Amygdala (tissue), 56 donors: ENCODE results near the gene TUSC2.
A peak's percentile ranks its signal among the peaks of the same experiment; 100 is the strongest.

Experiments
- DNase-seq, 56 donors: peaks; one replicate each; lab custom pipeline; 2025; lab: John Stamatoyannopoulos, UW

TUSC2 gene

DNA sequence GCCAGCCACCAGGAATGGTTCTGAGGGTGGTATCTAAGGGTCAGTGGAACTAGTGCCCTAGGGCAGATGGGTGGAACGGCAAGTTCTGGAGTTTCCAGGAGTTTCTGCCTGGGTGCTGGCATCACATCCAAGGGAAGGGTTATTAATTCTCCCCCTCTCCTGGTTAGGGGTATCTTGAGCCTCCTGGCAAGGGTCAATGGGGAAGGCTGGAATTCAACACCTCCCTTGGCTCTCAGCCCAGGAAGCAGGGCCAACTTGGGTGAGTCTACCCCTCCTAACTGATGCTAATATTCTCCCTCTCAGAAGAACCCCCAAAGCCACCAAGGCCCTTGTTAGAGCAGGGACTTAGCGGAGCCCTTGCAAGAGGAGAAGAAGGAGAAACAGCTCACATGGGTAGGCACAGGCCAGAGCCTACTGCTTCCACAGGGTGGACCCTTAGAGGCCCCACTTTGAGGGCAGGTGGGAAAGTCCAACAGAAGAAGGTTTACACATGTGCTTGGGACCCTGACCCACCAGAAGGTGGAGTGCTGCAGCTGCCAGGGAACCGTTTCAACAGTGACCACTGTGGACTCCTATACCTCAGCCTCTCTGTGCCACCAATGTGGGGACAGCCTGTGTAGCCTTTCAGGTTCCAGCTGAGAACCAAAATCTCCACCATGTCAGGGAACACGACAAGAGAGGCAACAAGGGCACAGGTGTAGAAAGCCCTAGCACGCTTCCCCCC is 28.0 kb upstream of the TUSC2 start:
- no peak for DNase-seq

DNA sequence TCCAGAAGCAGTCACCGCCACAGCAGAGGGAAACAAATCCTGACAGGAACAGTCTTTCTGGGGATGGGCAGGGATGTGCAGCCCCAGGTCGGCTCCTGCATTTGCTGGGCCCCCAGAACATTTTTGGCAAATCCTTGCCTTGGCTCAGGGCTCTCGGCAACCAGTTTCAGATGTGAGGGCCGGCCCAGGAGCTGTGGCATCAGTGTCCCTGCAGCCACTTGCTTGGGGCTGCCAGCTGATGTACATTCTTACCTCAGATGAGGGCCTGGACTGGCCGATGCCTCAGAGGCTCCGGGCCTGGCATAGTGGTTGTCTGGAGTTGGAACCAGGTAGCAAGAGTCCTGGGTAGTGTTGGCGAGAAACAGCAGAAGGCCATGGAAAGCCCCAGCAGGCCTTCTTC is 26.8 kb upstream of the TUSC2 start:
- no peak for DNase-seq

DNA sequence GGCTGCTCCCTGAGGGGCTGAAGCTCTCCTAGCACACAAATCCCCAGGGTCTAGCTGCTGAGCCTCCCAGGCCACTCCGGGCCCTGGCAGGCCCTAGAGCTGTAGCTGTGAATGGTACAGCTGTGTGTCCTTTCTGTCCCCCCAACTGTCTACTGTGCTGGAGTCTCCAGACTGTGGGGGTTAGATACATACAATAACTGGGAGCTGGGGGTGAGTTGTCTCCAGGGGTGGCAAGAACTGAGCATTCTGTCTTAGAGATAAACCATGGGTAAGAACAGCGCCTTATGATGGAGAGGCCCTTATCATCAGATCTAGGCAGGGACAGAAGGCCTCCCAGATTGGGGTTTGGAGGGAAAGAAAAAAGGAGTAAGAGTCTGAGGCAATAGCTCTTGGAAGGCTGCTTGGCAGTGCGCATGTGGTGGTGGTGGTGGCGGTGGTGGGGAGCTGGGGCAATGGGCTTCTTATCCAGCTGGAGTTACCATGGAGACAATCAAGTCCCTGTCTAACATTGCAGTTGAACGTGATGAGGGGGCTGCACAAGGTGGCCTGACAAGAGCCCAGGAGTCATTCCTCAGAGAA is 26.3 kb upstream of the TUSC2 start:
- DNase-seq: no peak

DNA sequence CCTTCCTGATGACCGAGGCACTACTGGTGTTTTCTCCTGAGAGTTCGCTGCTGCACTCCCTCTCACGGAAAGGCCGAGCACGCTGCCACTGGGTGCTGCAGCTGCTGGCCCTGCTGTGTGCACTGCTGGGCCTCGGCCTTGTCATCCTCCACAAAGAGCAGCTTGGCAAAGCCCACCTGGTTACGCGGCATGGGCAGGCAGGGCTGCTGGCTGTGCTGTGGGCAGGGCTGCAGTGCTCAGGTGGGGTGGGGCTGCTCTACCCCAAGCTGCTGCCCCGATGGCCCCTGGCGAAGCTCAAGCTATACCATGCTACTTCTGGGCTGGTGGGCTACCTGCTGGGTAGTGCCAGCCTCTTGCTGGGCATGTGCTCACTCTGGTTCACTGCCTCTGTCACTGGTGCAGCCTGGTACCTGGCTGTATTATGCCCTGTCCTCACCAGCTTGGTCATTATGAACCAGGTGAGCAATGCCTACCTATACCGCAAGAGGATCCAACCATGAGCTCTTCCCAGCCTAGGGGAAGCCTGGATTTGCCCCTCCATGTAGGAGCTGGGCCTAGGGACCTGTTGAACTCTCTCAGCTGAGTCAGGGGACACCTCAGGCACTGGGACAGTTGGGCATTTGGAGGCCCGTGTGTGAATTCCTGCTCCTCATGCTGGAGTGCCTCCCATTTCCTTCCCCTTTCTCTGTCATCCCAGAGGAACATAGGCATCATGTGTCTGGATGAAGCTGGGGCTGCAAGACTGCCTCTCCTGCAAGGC is 25.4 kb upstream of the TUSC2 start:
- no peak for DNase-seq

DNA sequence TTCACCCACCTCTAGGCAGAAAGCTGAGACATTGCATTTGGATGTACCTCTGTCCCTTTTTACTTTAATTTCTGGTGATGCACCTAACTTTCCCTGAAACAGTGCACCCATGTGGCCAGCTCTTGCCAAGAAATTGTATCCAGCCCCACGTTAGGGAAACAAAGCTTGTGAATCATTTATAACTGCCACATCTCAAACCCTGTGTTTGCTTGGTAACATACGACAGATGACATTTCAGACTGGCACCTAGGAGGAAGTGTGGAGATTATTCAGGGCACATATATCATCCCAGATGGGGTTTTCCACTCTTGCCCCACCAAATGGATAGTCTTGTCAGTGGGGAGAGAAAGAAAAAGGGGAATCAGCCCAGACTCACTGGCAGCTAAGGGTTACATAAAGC is 24.8 kb upstream of the TUSC2 start:
- no peak for DNase-seq

DNA sequence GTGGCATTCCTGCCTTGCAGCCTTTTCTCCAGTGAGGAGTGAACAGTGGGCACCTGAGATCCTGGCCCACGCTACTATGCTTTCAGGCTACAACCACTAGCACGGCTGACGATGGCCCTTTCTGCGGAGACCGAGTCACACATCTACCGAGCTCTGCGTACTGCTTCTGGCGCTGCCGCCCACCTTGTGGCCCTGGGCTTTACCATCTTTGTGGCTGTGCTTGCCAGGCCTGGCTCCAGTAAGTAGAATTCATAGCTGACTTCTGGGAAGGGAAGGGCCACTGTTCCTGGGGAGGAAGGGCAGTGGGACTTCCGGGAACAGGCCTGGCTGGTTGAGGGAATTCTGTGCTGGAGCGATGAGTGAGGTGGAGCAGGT is 23.3 kb upstream of the TUSC2 start:
- DNase-seq: peak in 1 of 56 donors; percentile 42

DNA sequence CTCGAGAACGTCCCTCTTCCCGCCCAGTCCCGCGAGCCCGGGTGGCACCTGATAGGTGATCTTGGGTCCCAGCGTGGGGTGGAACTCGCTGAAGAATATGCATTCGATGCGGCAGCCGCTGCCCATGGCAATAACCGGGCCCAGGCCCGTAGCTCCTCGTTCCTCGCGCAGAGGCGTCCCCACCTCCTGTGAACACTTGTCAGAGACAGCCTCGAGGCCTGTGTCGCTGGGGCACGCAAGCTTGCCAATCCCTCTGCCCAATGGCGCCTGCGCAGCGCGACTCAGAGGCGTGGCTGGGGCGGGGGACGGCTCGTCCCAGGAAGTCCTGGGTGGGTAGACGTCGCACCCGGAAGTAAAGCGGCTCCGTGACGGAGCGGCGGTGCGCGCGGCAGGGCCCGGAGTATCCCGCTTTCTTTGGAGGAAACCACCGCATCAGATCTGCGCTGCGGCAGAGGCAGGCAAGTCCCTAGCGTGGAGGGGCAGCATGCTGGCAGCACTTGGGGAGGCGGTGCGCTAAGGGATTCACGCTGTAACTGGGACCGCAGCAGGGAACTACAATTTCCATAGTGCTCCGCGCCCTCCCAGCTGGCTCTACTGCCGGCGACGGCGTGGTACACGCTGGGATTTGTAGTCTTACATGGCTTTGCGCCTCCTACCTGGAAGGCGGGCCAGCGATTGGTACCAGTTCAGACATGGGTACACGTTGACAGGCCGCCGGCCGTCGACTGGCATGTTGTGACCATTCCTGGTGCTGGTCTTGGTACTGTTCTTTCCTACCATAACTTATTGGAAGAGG is 22.7 kb upstream of the TUSC2 start, which contains the start of the genes CYB561D2 and NPRL2:
Gene CYB561D2 (plus strand): TSS at position 336 of the 796 bp plus-strand sequence. CDS start 572 bp downstream, outside the sequence.
Gene NPRL2 (minus strand): TSS at position 249 of the 796 bp plus-strand sequence. CDS start 123 bp downstream, at position 126.
- peak; percentile 81 to 99 (median 97) for DNase-seq

DNA sequence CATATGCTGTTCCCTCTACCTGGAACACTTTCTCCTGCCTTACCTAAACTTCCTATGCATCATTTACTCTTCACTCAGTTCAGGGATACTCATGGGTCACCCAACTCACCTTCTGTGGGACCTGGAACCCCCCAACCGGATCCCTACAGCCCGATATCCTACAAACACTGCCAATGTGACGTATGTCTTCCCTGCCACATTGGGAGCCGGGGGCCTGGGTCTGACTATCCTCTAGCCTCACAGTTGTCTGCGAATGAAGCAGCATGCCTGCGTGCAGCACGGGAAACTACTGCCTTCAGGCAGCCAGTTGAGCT is 22.1 kb upstream of the TUSC2 start:
- DNase-seq: no peak

DNA sequence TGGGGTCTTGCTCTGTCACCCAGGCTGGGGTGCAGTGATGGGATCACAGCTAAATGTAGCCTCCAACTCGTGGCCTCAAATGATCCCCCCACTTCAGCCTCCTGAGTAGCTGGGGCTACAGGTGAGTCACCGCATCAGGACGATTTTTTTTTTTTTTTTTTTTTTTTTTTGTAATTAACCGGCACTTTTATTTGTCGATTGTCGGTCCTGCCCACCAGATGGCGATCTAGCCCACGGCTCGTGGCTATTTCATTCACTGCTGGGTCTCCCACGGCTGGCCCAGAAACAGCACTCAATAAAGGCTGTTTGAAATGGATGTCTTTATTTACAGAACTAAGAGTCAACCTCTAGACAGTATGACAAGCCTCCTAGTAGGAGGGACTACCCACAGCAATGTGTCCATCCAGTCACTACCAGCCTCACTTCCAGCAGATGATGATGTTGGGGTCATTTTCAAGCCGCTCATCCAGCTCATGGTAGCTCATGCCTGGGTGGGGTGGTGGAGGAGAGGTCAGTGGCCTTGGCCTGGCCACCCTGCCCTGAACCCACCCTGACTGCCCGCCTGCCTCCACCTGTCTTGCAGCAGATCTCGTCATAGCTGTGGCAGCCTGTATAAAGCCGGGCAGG is 19.3 kb upstream of the TUSC2 start:
- DNase-seq: peak in 41 of 56 donors; percentile 8 to 79 (median 38)

DNA sequence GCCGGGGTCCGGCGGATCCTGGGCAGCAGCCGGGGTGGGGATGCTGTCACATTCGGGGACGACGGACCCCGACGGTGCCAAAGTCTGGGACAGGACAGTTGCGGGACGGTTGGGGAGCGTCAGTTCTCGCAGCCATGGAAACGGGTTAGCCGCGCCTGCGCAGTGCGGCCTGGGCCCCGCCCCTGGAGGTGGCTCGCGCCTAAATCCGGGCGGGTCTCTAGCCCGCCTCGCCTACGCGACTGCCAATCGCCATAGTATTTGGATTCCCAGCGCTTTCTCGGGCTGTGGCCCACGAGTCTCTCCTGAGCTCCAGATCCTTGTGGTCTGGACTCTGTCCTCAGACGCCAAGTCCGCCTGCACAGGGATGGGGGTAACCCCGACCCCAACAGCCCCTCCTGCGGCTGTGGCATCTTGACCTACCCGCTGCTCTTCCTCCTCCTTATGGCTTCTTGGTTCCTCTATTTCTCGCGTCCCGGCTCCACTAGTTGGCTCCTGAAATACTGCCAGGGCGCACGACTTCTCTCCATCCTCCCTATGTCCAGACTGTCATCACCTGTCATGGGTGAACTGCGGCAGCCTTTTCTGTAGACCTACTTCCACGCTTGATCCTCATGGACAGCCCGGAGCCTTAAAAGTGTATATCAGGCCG is 17.7 kb upstream of the TUSC2 start, which contains the start of gene ZMYND10:
Gene ZMYND10 (minus strand): TSS at position 147 of the 649 bp plus-strand sequence. CDS start 153 bp downstream, outside the sequence.
- DNase-seq: peak in 27 of 56 donors; percentile 3 to 59 (median 22)

DNA sequence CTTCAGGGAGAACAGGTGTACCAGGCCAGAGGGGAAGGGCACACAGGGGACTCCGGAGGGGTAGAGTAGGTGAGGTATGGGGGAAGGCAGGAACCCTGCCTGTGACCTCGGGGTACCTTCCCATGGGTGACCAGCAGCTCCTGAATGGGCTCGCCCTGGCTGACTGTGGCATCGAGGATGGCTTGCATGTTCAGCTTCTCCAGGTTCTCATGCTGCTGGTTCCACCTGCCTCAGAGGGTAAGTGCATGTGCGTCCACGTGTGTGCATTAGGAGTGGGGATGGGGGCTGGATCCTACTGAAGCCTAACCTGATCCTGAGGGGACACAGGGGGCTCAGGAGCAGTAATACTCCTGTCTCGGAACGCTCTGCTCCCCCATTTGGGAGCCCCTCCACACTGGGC is 17.0 kb upstream of the TUSC2 start:
- no peak for DNase-seq

DNA sequence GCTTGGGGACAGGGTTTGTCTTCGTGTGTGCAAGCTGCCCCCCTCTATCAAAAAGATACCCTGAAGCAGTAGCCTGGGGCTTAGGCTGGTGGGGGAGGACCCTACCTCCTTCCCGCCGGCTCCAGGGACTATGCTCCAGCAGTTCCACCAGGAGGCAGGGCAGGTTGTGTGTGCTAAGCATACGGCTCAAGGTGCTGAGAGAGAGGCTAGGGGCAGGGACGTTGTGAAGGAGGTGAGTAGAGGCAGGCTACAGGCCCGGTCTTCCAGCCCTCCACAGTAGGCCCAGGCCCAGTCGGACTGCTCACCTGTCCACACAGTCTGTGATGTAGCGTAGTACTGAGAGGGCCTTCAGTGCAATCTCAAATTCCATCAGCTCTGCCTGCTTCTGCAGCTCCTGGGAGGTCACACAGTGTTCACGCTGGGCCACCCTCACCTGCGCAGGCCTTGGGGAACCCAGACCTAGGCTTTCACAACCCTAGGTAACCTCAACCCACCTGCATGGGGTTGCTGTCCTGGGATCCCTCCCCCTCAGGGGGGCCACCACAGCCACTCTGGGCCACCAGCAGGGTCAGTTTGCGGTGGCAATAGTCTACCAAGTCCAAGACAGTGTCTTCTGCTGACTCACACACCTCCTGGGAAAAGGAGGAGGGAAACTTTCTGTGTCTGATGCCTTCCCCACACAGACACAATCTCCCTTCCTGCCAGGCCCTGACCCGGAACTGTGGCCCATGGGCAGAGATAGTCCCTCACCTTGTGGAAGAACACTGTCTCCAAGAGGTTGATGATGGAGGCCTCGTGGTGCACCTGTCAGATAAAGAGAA is 15.0 kb upstream of the TUSC2 start:
- DNase-seq: no peak

DNA sequence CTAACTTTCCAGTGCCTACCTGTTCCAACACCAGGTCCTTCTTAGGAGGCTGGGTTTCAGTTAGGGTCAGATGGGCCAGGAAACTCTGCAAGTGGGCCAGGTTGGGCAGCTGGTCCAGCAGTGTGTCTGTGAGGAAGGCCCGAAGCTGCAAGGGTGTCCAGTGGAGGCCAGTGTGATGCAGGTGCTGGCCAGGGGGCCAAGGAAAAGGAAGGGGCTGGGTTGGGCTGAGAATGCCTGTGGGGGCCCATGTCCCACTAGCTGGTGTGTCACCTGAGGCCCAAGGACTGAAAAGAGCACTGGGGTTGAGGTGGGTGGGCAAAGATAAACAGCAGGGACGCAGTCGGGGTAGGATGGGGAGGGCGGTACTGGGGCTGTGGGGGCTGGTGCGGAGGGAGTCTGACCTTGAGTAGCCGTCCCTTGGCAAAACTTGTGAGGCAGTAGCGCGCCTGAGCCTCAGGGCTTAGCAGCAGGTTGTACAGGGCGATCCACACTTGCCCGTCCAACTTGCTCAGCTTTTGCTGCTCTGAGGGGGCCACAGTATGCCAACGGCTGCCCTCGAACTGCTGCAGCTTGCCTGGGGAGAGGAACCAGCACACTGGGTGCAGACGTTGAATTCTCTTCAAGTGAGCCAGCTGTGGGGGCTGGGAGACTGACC is 14.1 kb upstream of the TUSC2 start:
- no peak for DNase-seq

DNA sequence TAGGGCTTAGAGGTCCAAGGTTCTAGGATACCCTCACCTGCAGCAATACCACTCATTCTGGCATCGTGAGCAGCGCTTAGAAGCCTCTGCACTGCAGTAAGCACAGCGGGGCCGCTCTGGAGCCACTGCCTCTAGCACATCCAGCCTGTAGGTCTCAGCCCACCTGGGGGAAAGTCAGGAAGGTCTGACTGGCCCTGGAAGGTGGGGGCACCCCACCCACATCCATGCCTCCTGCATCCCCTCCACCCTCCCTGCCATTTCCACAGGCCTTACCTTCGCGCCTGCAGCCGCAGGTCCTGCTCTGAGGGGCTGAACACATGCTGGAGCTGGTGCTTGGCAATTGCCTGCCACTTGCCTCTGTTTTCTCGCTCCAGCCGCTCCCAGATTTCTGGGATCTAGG is 13.5 kb upstream of the TUSC2 start:
- DNase-seq: no peak

DNA sequence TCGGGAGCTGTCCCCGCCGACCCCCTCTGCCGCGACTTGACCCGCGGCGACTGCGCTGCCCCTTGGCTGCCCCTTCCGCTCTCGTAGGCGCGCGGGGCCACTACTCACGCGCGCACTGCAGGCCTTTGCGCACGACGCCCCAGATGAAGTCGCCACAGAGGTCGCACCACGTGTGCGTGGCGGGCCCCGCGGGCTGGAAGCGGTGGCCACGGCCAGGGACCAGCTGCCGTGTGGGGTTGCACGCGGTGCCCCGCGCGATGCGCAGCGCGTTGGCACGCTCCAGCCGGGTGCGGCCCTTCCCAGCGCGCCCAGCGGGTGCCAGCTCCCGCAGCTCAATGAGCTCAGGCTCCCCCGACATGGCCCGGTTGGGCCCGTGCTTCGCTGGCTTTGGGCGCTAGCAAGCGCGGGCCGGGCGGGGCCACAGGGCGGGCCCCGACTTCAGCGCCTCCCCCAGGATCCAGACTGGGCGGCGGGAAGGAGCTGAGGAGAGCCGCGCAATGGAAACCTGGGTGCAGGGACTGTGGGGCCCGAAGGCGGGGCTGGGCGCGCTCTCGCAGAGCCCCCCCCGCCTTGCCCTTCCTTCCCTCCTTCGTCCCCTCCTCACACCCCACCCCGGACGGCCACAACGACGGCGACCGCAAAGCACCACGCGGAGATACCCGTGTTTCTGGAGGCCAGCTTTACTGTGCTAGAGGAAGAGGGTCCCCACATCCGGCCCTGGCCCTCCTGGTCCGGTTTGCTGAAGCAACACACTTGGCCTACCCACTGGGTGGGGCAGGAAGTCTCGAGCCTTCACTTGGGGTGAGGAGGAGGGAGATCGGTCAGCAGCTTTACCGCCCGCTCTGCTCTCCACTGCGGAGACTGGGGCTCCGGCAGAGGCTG is 12.7 kb upstream of the TUSC2 start, which contains the start of gene RASSF1:
Gene RASSF1 (minus strand): TSS at position 389 of the 882 bp plus-strand sequence. CDS start 31 bp downstream, at position 358.
- peak in 4 of 56 donors; percentile 21 to 33 (median 26) for DNase-seq

DNA sequence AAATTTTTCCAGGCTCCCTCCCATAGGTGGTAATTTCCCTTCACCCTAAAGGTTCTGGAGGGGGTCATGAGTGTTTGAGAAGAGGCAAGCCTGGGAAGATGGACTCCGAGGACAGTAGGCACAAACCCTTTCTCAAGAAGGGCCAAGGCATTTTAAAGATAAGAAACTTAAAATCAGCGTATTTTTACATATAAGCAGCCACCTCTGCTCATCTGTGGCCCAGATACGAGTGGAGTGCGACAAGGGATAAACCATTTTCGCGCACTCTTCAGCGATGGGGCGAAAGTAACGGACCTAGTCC is 12.1 kb upstream of the TUSC2 start:
- no peak for DNase-seq

DNA sequence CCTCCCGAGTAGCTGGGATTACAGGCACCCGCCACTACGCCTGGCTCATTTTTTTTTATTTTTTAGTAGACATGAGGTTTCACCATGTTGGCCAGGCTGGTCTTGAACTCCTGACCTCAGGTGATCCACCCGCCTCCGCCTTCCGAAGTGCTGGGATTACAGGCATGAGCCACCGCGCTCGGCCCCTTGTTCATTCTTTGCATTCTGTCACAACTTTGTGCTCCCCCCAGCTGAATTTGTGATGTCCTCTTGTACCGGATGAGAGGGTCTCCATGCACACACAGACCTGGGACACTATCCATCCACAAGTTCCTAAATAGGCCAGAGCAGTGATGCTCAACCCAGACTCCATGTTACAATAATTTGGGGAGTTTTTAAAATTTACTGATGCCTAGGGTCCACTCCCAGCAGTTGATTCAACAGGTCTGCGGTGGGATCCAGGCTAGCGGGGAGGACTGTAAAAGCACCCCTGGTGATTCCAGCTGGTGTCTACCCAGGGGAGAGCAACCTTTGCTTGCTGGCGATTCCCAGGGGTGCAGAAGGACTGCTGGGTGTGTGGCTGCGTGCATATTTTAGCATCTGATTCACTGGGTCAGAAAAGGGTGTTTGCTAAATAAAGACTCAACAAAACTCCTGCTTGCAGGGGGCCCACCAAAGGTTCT is 11.6 kb upstream of the TUSC2 start:
- no peak for DNase-seq
